K562 (cell line): ENCODE data around the gene NEU1. TPM values are rescaled to one million over a fixed set of nuclear protein-coding genes. Genes with fewer than 3 reads are reported as not detected.
"Not testable (repeated sequence)": the region's sequence is repeated elsewhere in the genome, so short reads cannot be mapped to it uniquely, and the experiment has no call there.

Experiments used
- ATAC-seq: fragments of 200-7000 bp; cut with Tn5 transposase; 3 replicates; pipeline ENCODE4 v1.9.1; 2020; ENCODE audit warnings: moderate library complexity
- BruUV-seq: library from RNA; stranded (reverse); fragments of 400-500 nt; replicated peaks from 2 replicates; lab custom pipeline; 2021; lab: Mats Ljungman, UMichigan
- CTCF ChIA-PET: fragments of 300-600 bp; formaldehyde crosslinking; extraction: SDS; loops from one replicate; lab custom pipeline; 2021; ENCODE audit warnings: low intra/inter-chr PET ratio; lab: Yijun Ruan, JAX
- POLR2A ChIA-PET: fragments of 300-600, 350-650 bp; sonication (Branson Sonifier 250); formaldehyde crosslinking; extraction: SDS; loops from one replicate; lab custom pipeline; 2021; ENCODE audit warnings: antibody characterized with exemption, inconsistent platforms; lab: Yijun Ruan, JAX
- DNase-seq, 4 experiments: peaks; one replicate each; pipeline versions ENCODE4 v3.0.0 to v3.0.0-alpha.2; 2011 to 2018; ENCODE audit warnings: low spot score in 3 of 4, mixed read lengths in 3 of 4; ENCODE audit errors: extremely low read depth in 1 of 4
- FAIRE-seq: peaks from 2 replicates; lab custom pipeline; 2011; peaks lifted over from hg19 to GRCh38; lab: Jason Lieb, UNC
- H2AFZ ChIP-seq: 2 replicates; pipeline ENCODE4 v1.6.0; 2011; ENCODE audit warnings: low read depth, low read length, control low read depth, inconsistent platforms
- H3K27ac ChIP-seq: fragments of 200-600 bp; 3 replicates; pipeline ENCODE4 v1.8.0; 2011; ENCODE audit warnings: low read depth, mild to moderate bottlenecking, control low read depth, inconsistent platforms, low read length, moderate library complexity, mixed read lengths; ENCODE audit errors: extremely low read depth
- H3K27me3 ChIP-seq, 2 experiments: fragments of 300-600 bp in 1 of 2; 2 replicates in 1 of 2; 3 replicates in 1 of 2; pipeline versions ENCODE4 v1.6.0 to v1.8.0; 2011; ENCODE audit warnings: inconsistent platforms in 2 of 2, low read length in 2 of 2, mild to moderate bottlenecking in 1 of 2, mixed read lengths in 1 of 2, moderate library complexity in 1 of 2; ENCODE audit not compliant: control insufficient read depth in 2 of 2, insufficient read depth in 2 of 2
- H3K36me3 ChIP-seq: fragments of 300-600 bp; 3 replicates; pipeline ENCODE4 v1.8.0; 2011; ENCODE audit warnings: mild to moderate bottlenecking, low read length, inconsistent platforms; ENCODE audit not compliant: control insufficient read depth, insufficient read depth
- H3K4me1 ChIP-seq, 2 experiments: fragments of 200-600 bp in 1 of 2; replicated peaks in 1 of 2; 2 replicates in 1 of 2; 3 replicates in 1 of 2; pipeline versions ENCODE4 v1.5.1 to v1.8.0; 2011; ENCODE audit warnings: inconsistent platforms in 2 of 2, low read length in 2 of 2, mild to moderate bottlenecking in 1 of 2, mixed read lengths in 1 of 2, moderate library complexity in 1 of 2; ENCODE audit not compliant: control insufficient read depth in 2 of 2, insufficient read depth in 2 of 2
- H3K4me2 ChIP-seq: 2 replicates; pipeline ENCODE4 v1.6.1; 2011; ENCODE audit warnings: low read length, control low read depth, inconsistent platforms, mixed read lengths; ENCODE audit not compliant: insufficient read depth
- H3K4me3 ChIP-seq: fragments of 200-600 bp; sonication (generic), shearing (Covaris generic); 2 replicates; pipeline ENCODE4 v1.5.1; 2016; ENCODE audit warnings: control low read depth, inconsistent platforms
- H3K79me2 ChIP-seq: fragments of 200-600 bp; 3 replicates; pipeline ENCODE4 v1.8.0; 2011; ENCODE audit warnings: low read length, inconsistent platforms; ENCODE audit not compliant: control insufficient read depth, insufficient read depth
- H3K9ac ChIP-seq, 2 experiments: 2 replicates each; pipeline versions ENCODE4 v1.6.0 to v1.6.1; 2011; ENCODE audit warnings: low read depth in 2 of 2, low read length in 2 of 2, control low read depth in 1 of 2, inconsistent platforms in 1 of 2, mild to moderate bottlenecking in 1 of 2, mixed read lengths in 1 of 2; ENCODE audit not compliant: insufficient read depth in 1 of 2
- H3K9me1 ChIP-seq: one replicate; pipeline ENCODE4 v1.6.0; 2011; ENCODE audit warnings: inconsistent platforms, mild to moderate bottlenecking, low read length, moderate library complexity; ENCODE audit not compliant: control insufficient read depth, insufficient read depth
- H3K9me3 ChIP-seq: replicated peaks from 2 replicates; pipeline ENCODE4 v1.5.1; 2011; ENCODE audit warnings: low read depth, low read length, inconsistent platforms; ENCODE audit not compliant: control insufficient read depth, insufficient read depth
- H4K20me1 ChIP-seq: replicated peaks from 2 replicates; pipeline ENCODE4 v1.6.1; 2011; ENCODE audit warnings: low read length, inconsistent platforms, mixed read lengths; ENCODE audit not compliant: control insufficient read depth, insufficient read depth
- CEBPB ChIP-seq: fragments of 450-650 bp; IDR thresholded peaks from 2 replicates; pipeline ENCODE4 v1.6.1; 2016; ENCODE audit warnings: missing genetic modification characterization, missing compliant biosample characterization
- ESRRA ChIP-seq: fragments of 450-650 bp; IDR thresholded peaks from 2 replicates; pipeline ENCODE4 v1.6.1; 2014; ENCODE audit warnings: low read depth, mild to moderate bottlenecking, moderate library complexity, borderline replicate concordance
- KLF16 ChIP-seq: IDR thresholded peaks from 2 replicates; pipeline ENCODE4 v1.6.1; 2016; ENCODE audit warnings: antibody characterized with exemption
- SPI1 ChIP-seq: IDR thresholded peaks from 2 replicates; pipeline ENCODE4 v1.6.1; 2011; ENCODE audit warnings: low read depth, low read length, control low read depth, borderline replicate concordance
- TAF15 ChIP-seq: fragments of 200-400 bp; formaldehyde crosslinking; IDR thresholded peaks from 2 replicates; pipeline ENCODE4 v1.6.1; 2017; ENCODE audit warnings: mild to moderate bottlenecking, low read depth, low read length, moderate library complexity
- ZNF384 ChIP-seq: IDR thresholded peaks from 2 replicates; pipeline ENCODE4 v1.6.1; 2012; ENCODE audit warnings: low read depth, low read length, improper control_type of control experiment
- WGBS: fragments of 100-300 bp; shearing (Covaris generic); methylation state at CpG from one replicate; pipeline ENCODE4 v1.1.6; 2016; ENCODE audit warnings: low coverage, mixed read lengths; ENCODE audit not compliant: insufficient coverage; ENCODE audit errors: missing lambda C conversion rate; 5-methylcytosine and 5-hydroxymethylcytosine counted together
- in situ Hi-C: fragments of 300-500 bp; cut with MboI; formaldehyde crosslinking; loops from 4 replicates; pipeline ENCODE4 v1.15.0; 2018; ENCODE audit warnings: inconsistent platforms, mixed read lengths
- intact Hi-C: fragments of 100-400 bp; cut with micrococcal nuclease; formaldehyde crosslinking; loops from 2 replicates; pipeline ENCODE4 v1.14.2; 2022
- polyA plus RNA-seq, 8 experiments: library from polyadenylated mRNA; depleted of rRNA in 4 of 8; stranded (reverse) in 5 of 8; unstranded in 3 of 8; fragments of >200 nt; fragmentation: Nextera tagmentation in 2 of 8; fragmentation: Illumina TruSeq in 1 of 8; extraction: Ambion mirVana in 2 of 8; extraction: Trizol in 1 of 8; gene quantifications; 2 replicates each; pipeline versions ENCODE4 v1.2.1 to v1.2.3, GENCODE V29; 2011 to 2014; ENCODE audit warnings: inconsistent platforms in 1 of 8, missing spikeins in 1 of 8
- total RNA-seq, 7 experiments: library from RNA; depleted of rRNA in 6 of 7; stranded (reverse); fragments of >200 nt in 6 of 7; fragmentation: Illumina TruSeq in 2 of 7; extraction: Trizol in 2 of 7; gene quantifications; 2 replicates each; pipeline versions ENCODE4 v1.2.1 to v1.2.3, GENCODE V29; 2011 to 2021; ENCODE audit warnings: low replicate concordance in 1 of 7
- TF ChIP-seq, protein P1 (sequence below): fragments of 200-400 bp; formaldehyde crosslinking; IDR thresholded peaks from 2 replicates; pipeline ENCODE4 v1.6.1; 2017; ENCODE audit warnings: mild to moderate bottlenecking, low read depth, low read length, moderate library complexity
- TF ChIP-seq, protein P2 (sequence below): fragments of 450-650 bp; formaldehyde crosslinking; IDR thresholded peaks from 2 replicates; pipeline ENCODE4 v1.4.0; 2020; ENCODE audit warnings: mild to moderate bottlenecking
- TF ChIP-seq, protein P3 (sequence below): fragments of 250-450 bp; sonication (Bioruptor Pico); IDR thresholded peaks from 2 replicates; pipeline ENCODE4 v1.5.0; 2020; ENCODE audit warnings: mild to moderate bottlenecking, borderline replicate concordance

The NEU1 gene
- total and polyA plus RNA-seq, 9 of the 15 experiments (the other 6 are each of a cell fraction or from before 2014, with no cell fraction given) = 14.8 to 67.8 (median 51.0) TPM

DNA sequence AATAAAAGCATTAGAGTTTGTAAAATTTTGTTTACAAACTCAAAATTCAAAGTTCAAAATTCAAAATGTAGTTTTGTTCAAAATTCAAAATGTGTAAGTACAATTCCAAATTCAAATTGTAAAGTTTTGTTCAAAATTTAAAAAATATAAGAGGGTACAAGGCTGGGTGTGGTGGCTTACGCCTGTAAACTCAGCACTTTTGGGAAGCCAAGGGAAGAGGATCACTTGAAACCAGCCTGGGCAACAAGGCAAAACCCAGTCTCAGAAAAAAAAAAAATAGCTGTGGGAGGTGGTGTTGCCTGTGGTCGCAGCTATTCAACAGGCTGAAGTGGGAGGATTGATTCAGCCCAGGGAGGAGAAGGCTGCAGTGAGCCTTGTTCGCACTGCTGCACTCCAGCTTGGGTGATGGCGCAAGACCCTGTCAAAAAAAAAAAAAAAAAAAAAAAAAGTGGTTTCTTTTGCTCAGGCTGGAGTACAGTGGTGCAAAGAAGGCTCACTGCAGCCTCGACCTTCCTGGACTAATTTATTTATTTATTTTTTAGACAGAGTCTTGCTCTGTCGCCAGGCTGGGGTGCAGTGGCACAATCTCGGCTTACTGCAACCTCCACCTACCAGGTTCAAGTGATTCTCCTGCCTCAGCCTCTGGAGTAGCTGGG, 44.7 kb upstream of the NEU1 start (continued):
- TF ChIP-seq SPI1 (no peak), TAF15 (no peak), KLF16 (peak; percentile 30; the same call in 1 of the 2 replicates), ZNF384 (peak; percentile 96), ESRRA (no peak), CEBPB (peak; percentile 97)
- TF ChIP-seq, protein P1, sequence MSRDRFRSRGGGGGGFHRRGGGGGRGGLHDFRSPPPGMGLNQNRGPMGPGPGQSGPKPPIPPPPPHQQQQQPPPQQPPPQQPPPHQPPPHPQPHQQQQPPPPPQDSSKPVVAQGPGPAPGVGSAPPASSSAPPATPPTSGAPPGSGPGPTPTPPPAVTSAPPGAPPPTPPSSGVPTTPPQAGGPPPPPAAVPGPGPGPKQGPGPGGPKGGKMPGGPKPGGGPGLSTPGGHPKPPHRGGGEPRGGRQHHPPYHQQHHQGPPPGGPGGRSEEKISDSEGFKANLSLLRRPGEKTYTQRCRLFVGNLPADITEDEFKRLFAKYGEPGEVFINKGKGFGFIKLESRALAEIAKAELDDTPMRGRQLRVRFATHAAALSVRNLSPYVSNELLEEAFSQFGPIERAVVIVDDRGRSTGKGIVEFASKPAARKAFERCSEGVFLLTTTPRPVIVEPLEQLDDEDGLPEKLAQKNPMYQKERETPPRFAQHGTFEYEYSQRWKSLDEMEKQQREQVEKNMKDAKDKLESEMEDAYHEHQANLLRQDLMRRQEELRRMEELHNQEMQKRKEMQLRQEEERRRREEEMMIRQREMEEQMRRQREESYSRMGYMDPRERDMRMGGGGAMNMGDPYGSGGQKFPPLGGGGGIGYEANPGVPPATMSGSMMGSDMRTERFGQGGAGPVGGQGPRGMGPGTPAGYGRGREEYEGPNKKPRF = no peak
- TF ChIP-seq, protein P2, sequence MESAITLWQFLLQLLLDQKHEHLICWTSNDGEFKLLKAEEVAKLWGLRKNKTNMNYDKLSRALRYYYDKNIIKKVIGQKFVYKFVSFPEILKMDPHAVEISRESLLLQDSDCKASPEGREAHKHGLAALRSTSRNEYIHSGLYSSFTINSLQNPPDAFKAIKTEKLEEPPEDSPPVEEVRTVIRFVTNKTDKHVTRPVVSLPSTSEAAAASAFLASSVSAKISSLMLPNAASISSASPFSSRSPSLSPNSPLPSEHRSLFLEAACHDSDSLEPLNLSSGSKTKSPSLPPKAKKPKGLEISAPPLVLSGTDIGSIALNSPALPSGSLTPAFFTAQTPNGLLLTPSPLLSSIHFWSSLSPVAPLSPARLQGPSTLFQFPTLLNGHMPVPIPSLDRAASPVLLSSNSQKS (CRISPR knock-in tag) = no peak
- TF ChIP-seq, protein P3, sequence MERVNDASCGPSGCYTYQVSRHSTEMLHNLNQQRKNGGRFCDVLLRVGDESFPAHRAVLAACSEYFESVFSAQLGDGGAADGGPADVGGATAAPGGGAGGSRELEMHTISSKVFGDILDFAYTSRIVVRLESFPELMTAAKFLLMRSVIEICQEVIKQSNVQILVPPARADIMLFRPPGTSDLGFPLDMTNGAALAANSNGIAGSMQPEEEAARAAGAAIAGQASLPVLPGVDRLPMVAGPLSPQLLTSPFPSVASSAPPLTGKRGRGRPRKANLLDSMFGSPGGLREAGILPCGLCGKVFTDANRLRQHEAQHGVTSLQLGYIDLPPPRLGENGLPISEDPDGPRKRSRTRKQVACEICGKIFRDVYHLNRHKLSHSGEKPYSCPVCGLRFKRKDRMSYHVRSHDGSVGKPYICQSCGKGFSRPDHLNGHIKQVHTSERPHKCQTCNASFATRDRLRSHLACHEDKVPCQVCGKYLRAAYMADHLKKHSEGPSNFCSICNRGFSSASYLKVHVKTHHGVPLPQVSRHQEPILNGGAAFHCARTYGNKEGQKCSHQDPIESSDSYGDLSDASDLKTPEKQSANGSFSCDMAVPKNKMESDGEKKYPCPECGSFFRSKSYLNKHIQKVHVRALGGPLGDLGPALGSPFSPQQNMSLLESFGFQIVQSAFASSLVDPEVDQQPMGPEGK = no peak
- TF ChIP-seq, all 486 proteins: peak for 10

DNA sequence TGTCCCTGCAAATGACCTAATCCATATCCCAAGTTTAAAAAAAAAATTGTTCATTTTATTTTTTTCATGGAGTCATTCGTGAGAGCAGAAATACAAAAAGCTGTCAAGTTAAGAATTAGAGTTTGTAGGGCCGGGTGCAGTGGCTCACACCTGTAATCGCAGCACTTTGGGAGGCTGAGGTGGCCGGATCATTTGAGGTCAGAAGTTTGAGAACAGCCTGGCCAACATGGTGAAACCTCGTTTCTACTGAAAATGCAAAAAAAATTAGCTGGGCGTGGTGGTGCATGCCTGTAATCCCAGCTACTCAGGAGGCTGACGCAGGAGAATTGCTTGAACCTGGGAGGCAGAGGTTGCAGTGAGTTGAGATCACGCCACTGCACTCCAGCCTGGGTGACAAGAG, 44.1 kb upstream of the NEU1 start:
- CTCF ChIA-PET, H3K36me3 ChIP-seq, in situ Hi-C loops, H3K9me1 ChIP-seq, H4K20me1 ChIP-seq, H3K27ac ChIP-seq, H3K9me3 ChIP-seq, DNase-seq, FAIRE-seq, BruUV-seq, ATAC-seq, H3K27me3 ChIP-seq, H3K4me2 ChIP-seq, H3K4me3 ChIP-seq, H3K79me2 ChIP-seq: not testable (repeated sequence)
- POLR2A ChIA-PET = interaction anchor here (0.6 to 1.6 kb wide), 6 partner anchors 9 to 92 kb away, joined by 3 to 7 read pairs (median 4); partner anchors contain the start of genes EHMT2, HSPA1A and HSPA1L
- intact Hi-C loops = loop anchor here (10.0 kb wide), 1 partner anchor 288 kb away; the partner anchor contains the start of genes GPSM3 and PBX2
- Histone ChIP-seq H3K4me1 (peaks cover 21 to 33% of the 10 kb centered on the region in 2 experiments), H3K9ac (peak overlapping the region in 1 of 2 experiments; percentile 76; a peak in 1 of 4 replicates), H2AFZ (peak overlapping the region; percentile 34; the same call in 1 of the 2 replicates)
- 52% methylated on average over 8 of the region's 8 CpGs for WGBS
